ENCODE results near the gene KCNQ1OT1. TPM values are rescaled to one million over a fixed set of nuclear protein-coding genes. Genes with fewer than 3 reads are reported as not detected.

Gene KCNQ1OT1
- total RNA-seq, 1 donor from 2014 or later, result 2.3 TPM

GRCh38 chr11:2685566-2686359, 14.0 kb downstream of the KCNQ1OT1 start:
- Histone ChIP-seq H3K9me3 (ENCODE audit: low read depth) (no peaks in the 10 kb centered on the region), H3K79me2 (ENCODE audit: low read depth) (no peaks in the 10 kb centered on the region), H3K4me2 (no peak overlapping the region), H4K20me1 (ENCODE audit: low read depth) (peaks cover 48% of the 10 kb centered on the region), H3F3A (ENCODE audit: low read depth) (no peaks in the 10 kb centered on the region), H2AFZ (replicated peaks) (no peak overlapping the region), H3K27ac (no peak overlapping the region), H3K9ac (no peak overlapping the region), H3K4me3 (no peak overlapping the region), H3K36me3 (no peaks in the 10 kb centered on the region), H3K27me3 (no peaks in the 10 kb centered on the region), H3K4me1 (peaks cover 10% of the 10 kb centered on the region)
- no peak for DNase-seq (ENCODE audit: low spot score)
- Mint-ChIP-seq H3K27ac (no peak overlapping the region), H3K36me3 (peaks cover 2% of the 10 kb centered on the region), H3K27me3 (ENCODE audit: insufficient read depth, low read depth) (peaks cover 7% of the 10 kb centered on the region), H3K4me3 (no peak overlapping the region), H3K4me1 (peaks cover 28% of the 10 kb centered on the region), H3K9me3 (no peaks in the 10 kb centered on the region)
- TF ChIP-seq, protein P1, sequence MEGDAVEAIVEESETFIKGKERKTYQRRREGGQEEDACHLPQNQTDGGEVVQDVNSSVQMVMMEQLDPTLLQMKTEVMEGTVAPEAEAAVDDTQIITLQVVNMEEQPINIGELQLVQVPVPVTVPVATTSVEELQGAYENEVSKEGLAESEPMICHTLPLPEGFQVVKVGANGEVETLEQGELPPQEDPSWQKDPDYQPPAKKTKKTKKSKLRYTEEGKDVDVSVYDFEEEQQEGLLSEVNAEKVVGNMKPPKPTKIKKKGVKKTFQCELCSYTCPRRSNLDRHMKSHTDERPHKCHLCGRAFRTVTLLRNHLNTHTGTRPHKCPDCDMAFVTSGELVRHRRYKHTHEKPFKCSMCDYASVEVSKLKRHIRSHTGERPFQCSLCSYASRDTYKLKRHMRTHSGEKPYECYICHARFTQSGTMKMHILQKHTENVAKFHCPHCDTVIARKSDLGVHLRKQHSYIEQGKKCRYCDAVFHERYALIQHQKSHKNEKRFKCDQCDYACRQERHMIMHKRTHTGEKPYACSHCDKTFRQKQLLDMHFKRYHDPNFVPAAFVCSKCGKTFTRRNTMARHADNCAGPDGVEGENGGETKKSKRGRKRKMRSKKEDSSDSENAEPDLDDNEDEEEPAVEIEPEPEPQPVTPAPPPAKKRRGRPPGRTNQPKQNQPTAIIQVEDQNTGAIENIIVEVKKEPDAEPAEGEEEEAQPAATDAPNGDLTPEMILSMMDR (IDR thresholded peaks at IDR 0.05), result no peak
- TF ChIP-seq EZH2phosphoT487 (IDR thresholded peaks at IDR 0.05) (no peak), EZH2 (IDR thresholded peaks at IDR 0.05) (no peak)

DNA sequence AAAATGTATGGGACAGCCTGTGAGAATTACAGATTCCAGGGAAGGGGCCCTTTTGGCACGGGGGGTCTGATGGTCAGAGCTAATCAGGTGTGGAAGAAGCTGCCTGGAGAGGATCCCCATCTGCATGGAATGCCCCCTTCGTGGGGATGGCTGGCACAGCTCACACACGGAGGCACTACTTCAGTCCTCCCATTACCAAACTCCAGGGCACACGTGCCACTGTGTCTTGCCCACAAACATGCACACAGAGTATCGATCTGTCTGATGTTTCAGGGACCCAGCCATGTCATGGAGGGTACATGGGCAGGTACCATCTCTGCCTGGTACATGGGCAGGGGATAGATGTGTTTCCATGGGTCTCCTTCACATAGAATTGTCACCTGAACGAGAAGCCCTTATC, 14.7 kb downstream of the KCNQ1OT1 start:
- Histone ChIP-seq H3K79me2 (ENCODE audit: low read depth) (no peaks in the 10 kb centered on the region), H3K27me3 (no peaks in the 10 kb centered on the region), H3K4me2 (no peak overlapping the region), H3K9ac (no peak overlapping the region), H2AFZ (replicated peaks) (no peak overlapping the region), H3F3A (ENCODE audit: low read depth) (no peaks in the 10 kb centered on the region), H3K27ac (no peak overlapping the region), H3K9me3 (ENCODE audit: low read depth) (no peaks in the 10 kb centered on the region), H3K4me3 (no peak overlapping the region), H3K36me3 (no peaks in the 10 kb centered on the region), H4K20me1 (ENCODE audit: low read depth) (peaks cover 43% of the 10 kb centered on the region), H3K4me1 (peaks cover 7% of the 10 kb centered on the region)
- Mint-ChIP-seq H3K36me3 (peaks cover 2% of the 10 kb centered on the region), H3K4me3 (no peak overlapping the region), H3K4me1 (peaks cover 22% of the 10 kb centered on the region), H3K27ac (no peak overlapping the region), H3K27me3 (ENCODE audit: insufficient read depth, low read depth) (peaks cover 7% of the 10 kb centered on the region), H3K9me3 (no peaks in the 10 kb centered on the region)
- no peak for TF ChIP-seq EZH2phosphoT487 (IDR thresholded peaks at IDR 0.05)
- TF ChIP-seq EZH2 (IDR thresholded peaks at IDR 0.05), result no peak
- TF ChIP-seq, protein P1 (IDR thresholded peaks at IDR 0.05), result no peak
- no peak for DNase-seq (ENCODE audit: low spot score)

GRCh38 chr11:2684581-2684980, 15.2 kb downstream of the KCNQ1OT1 start:
- DNase-seq (ENCODE audit: low spot score), result no peak
- no peak overlapping the region for H2AFZ ChIP-seq (replicated peaks)
- H3K36me3 Mint-ChIP-seq, result peaks cover 2% of the 10 kb centered on the region
- H3K9me3 ChIP-seq (ENCODE audit: low read depth), result no peaks in the 10 kb centered on the region
- H3K27me3 ChIP-seq, result no peaks in the 10 kb centered on the region
- no peaks in the 10 kb centered on the region for H3K36me3 ChIP-seq
- H3K27me3 Mint-ChIP-seq (ENCODE audit: insufficient read depth, low read depth), result peaks cover 5% of the 10 kb centered on the region
- H4K20me1 ChIP-seq (ENCODE audit: low read depth), result peaks cover 38% of the 10 kb centered on the region
- no peak overlapping the region for H3K4me3 ChIP-seq
- H3K4me1 Mint-ChIP-seq, result peaks cover 20% of the 10 kb centered on the region
- H3K4me3 Mint-ChIP-seq, result no peak overlapping the region
- no peak overlapping the region for H3K27ac Mint-ChIP-seq
- no peaks in the 10 kb centered on the region for H3K9me3 Mint-ChIP-seq
- no peaks in the 10 kb centered on the region for H3K79me2 ChIP-seq (ENCODE audit: low read depth)
- no peak overlapping the region for H3K9ac ChIP-seq
- H3F3A ChIP-seq (ENCODE audit: low read depth), result no peaks in the 10 kb centered on the region
- peaks cover 7% of the 10 kb centered on the region for H3K4me1 ChIP-seq
- H3K27ac ChIP-seq, result no peak overlapping the region
- H3K4me2 ChIP-seq, result no peak overlapping the region
- TF ChIP-seq EZH2 (IDR thresholded peaks at IDR 0.05) (no peak), EZH2phosphoT487 (IDR thresholded peaks at IDR 0.05) (no peak)
- TF ChIP-seq, protein P1 (IDR thresholded peaks at IDR 0.05), result no peak
